Renal cortical epithelial cell (primary cell): ENCODE data around the gene PDLIM5. TPM values are rescaled to one million over a fixed set of nuclear protein-coding genes. Genes with fewer than 3 reads are reported as not detected.
"Not testable (repeated sequence)": the region's sequence is repeated elsewhere in the genome, so short reads cannot be mapped to it uniquely, and the experiment has no call there.

Experiments used
- DNase-seq: peaks from one replicate; pipeline ENCODE4 v3.0.0-alpha.2; 2011; ENCODE audit warnings: low read depth
- total RNA-seq: library from RNA; depleted of rRNA; stranded (reverse); fragments of >200 nt; gene quantifications from 2 replicates; pipeline ENCODE4 v1.2.3, GENCODE V29; 2014

PDLIM5 gene
- total RNA-seq, 1 donor from 2014 or later: 96.0 TPM

GRCh38 chr4:94557632-94558031 lies 105.9 kb downstream of the PDLIM5 start:
- not testable (repeated sequence) for DNase-seq

DNA sequence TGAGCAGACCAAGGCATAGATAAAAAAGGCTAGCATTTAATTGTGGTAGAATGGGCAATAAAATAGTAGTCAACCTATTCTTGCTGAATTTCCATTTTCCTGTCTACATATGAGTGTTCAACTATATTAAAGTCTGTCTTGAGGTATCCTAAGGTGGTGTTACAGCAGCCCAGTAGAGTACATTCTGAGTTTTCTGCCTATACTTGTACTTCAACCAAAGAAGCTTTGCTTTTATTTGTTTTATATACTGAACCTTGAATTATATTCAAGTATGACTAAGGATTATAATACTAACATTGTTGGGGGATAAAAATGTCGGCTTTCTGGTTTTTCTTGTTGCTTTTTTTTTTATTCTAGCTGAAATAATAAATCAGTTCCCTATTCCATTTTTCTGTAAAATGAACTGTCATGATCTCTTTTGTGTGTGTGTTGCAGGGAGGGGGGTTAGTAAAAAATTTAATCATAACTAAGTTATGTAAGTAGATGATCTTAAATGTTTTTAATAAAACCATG lies 106.7 kb downstream of the PDLIM5 start:
- no peak for DNase-seq

DNA sequence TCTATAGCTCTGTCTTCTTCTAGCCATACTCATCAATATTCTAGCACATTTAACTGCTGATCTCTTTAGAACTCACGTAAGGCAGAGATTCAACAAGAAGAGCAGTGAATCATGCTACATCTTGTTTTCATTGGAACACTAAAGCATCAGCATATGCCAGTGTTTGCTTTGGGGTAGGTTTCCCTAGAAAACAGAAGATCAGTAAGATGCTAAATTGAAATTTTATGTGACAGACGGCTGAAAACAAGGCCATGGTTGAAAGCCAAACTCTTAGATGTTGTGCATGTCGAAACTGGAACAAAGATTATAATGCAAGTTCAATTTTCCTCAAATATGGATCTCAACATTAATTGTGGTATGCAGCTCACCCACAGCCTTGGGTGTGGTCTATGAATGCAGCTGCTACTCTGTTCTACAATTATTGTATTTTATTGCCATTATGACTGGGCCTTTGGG lies 107.6 kb downstream of the PDLIM5 start:
- no peak for DNase-seq

DNA sequence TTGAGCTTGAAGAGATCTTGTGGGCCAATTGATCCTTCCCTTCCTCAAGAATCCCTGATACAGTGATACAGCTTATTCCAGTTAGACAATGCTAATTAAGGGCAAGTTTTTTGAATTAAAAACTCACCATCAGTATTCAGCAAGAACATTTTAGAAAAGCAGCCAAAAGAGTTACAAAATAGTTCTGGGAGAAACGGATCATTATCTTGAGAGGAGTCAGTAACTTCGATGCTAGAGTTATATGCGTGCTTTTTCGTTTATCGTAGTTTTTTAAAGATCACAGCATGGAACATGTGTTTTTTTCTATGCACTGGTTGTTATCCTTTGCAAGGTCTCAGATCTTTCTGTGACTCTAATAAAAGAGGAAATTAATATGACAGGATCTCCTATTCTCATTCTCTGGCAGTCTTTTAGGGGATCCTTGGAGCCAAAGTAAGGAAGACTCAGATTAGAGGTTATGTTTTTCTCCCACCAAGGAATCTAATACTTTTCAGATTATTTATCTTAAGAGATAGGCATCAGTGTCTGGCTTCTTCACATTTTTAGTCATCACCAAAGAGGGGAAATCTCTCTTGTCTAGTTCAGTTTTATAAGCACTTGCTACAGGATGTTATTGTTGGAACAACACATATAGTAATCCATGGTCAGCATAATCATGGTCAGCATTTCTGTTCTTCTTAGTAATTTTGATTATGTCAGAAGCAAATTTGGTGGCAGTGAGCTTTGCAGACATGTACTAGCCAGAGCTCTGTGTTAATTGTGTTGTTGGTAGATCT lies 109.7 kb downstream of the PDLIM5 start:
- DNase-seq: no peak

- DNase-seq: no peak
These were observed 110.5 kb downstream of the PDLIM5 start for GRCh38 chr4:94562285-94562684.

GRCh38 chr4:94564252-94564651 lies 112.5 kb downstream of the PDLIM5 start:
- no peak for DNase-seq

DNA sequence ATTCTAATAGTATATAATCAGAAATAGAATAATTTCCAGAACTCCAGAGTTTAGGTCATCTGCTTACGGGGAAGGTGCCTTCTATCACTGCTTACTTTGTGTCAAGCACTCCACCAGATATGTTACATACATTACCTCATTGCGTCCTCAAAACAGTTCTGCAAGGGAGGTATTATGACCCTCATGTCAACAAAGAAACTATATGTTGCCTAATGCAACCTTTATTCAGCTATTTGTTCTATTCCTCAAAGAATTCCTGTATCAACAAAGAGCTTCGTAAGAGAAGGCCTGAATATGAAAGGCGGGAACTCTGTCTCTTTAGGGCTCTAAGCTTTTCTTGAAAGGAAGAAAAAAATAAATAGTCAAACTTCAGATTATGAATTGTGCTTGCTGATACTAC lies 114.7 kb downstream of the PDLIM5 start:
- no peak for DNase-seq

DNA sequence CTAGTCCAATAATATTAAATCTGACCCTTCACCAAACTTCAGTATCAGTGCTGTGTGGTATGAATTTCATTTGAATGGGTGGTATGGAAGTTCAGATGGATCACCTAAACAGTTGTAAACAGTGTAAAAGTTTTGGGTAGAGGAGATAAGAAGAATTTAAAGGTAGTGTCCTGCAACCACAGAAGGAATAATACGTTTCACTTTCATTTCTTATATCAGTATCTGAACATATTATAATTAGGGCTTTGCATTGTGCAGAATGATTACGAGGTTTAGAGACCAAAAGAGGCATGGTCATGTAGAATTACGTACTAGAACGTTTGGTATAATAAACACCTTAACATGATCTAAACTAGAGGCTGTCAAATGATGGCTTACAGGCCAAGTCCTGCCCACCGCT lies 116.1 kb downstream of the PDLIM5 start:
- no peak for DNase-seq

DNA sequence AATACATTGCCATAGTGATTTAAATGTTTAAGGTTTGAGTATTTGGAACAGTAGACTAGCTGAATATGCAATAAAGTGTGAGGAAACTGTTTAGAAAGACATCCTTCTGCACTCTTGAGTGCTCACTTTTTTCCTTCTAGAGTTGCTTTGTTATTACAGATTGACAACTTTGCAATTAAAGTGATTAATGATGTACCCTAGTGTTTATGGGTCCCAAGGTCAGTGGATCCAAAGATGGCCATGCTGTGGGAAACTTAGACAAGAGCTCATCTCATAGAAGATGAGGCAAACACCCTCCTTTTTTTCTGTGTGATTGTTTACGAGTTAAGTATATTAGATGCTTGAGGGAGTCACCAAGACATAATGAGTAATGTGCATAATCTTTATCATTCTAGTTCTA lies 118.8 kb downstream of the PDLIM5 start:
- DNase-seq: peak; percentile 31

DNA sequence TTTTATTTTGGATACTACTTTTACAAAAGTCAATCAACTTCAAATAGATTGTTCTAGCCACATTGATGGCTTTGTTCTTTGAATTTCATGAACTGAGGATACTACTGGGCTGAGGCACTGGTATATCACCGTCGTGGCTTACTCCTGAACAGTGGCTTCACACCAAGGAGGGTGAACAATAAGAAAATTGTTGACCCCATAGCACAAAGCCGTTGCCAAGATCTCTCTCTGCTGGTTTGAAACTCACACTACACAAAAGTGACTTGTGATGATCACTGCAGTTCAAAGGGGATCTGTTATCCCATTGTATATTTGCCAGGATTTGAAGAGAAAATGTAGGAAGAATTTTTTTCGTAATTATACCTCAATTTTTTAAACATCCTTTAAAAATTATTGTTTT lies 119.6 kb downstream of the PDLIM5 start:
- DNase-seq: peak; percentile 14

DNA sequence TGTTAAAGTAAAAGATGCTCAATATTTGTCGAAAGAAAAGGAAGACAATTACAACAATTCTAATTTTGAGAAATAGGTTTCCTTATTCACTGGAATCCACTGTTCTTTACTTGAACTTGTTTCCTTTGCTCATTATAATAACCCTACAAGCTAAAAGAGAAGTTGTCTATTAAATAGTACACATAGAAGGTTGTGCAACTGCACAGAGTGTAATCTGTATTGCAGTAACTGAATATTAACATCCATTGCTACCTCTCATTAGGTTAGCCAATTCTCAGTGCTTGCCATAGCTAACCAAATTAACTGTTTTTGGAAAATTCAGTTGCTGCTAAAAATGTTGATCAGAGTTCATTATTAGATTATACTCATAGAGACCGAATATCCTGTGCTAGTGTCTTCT lies 120.0 kb downstream of the PDLIM5 start:
- DNase-seq: peak; percentile 30

GRCh38 chr4:94574050-94574449 lies 122.3 kb downstream of the PDLIM5 start:
- DNase-seq: no peak

- no peak for DNase-seq
These were observed 122.9 kb downstream of the PDLIM5 start for GRCh38 chr4:94574616-94575015.

DNA sequence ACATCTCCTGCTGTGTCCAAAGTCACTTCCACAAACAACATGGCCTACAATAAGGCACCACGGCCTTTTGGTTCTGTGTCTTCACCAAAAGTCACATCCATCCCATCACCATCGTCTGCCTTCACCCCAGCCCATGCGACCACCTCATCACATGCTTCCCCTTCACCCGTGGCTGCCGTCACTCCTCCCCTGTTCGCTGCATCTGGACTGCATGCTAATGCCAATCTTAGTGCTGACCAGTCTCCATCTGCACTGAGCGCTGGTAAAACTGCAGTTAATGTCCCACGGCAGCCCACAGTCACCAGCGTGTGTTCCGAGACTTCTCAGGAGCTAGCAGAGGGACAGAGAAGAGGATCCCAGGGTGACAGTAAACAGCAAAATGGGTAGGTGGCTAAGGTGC lies 123.9 kb downstream of the PDLIM5 start:
- DNase-seq: no peak

- no peak for DNase-seq
These were observed 124.5 kb downstream of the PDLIM5 start for GRCh38 chr4:94576210-94576609.

DNA sequence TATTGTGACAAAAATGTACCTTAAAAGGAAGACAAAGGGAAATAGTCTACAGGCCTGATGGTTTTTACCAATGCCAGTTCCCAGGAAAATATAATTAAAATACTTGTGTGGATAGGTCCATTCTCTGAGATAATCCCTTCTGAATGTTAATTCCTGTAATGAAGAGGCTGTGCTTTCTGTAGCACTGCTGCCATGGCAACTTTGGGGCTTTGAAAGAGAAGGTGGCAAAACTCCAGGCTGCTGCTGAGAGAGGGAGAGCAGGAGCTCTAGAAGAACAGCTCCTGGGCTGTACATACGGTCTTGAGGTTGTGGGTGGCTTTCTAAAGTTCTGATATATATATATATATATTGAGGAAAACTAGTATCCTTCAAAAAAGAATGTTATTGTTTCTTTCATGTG lies 125.4 kb downstream of the PDLIM5 start:
- peak; percentile 46 for DNase-seq

GRCh38 chr4:94578195-94578594 lies 126.5 kb downstream of the PDLIM5 start:
- DNase-seq: no peak

DNA sequence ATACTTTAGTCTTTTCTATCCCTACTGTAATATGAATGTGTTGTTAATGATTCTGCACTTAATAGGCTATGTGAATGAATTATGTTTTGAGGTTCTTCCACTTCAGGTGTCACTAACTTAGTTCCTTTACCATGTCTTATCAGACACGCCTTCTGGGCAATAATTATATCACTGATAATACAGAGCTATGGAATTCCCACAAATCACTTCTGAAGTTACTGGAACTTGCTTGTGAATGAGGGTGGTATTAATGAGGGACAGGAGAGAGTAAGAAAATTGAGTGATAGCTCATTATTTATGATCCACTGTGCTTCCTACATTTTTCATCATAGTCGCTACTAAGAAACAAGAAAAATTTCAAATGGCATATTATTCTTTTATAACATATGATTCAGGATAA lies 130.0 kb downstream of the PDLIM5 start:
- no peak for DNase-seq

DNA sequence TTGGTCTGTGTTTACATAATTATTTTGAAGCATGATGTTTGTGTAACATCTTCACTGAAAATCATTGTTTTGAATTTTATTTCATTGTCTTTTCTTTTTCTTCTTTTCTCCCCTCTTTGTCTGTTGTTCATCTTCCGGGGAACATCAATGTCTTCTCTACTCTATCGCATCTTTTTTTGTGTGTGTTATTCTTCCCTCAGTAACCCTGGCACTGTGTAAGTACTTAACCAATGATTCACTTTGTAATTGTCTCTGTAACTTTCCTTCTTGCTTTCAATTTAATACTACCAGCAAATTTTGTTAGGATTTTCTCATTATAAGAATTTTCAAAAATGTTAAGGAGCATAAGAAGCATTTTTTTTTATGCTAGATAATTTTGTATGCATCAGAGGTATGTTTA lies 130.8 kb downstream of the PDLIM5 start:
- DNase-seq: no peak

- DNase-seq: no peak
These were observed 132.3 kb downstream of the PDLIM5 start for GRCh38 chr4:94583914-94584641.

GRCh38 chr4:94588896-94589693 lies 137.4 kb downstream of the PDLIM5 start:
- no peak for DNase-seq

GRCh38 chr4:94590493-94590892 lies 138.8 kb downstream of the PDLIM5 start:
- DNase-seq: no peak
